ENCODE measurements around the gene CEP57. TPM values are rescaled to one million over a fixed set of nuclear protein-coding genes. Genes with fewer than 3 reads are reported as not detected.
A peak's percentile ranks its signal among the peaks of the same experiment; 100 is the strongest.

Gene CEP57
- total and polyA plus RNA-seq, 2 of the 13 experiments (the other 11 are each of a cell fraction or from before 2014, with no cell fraction given) = 34.3 to 59.4 TPM

GRCh38 chr11:95790123-95790932 lies at the start of gene CEP57 (continued):
- no peak for TF ChIP-seq ZNF615 (CRISPR knock-in tag; IDR thresholded peaks at IDR 0.05; ENCODE audit: borderline replicate concordance)
- TF ChIP-seq ZZZ3 (CRISPR knock-in tag; IDR thresholded peaks at IDR 0.05; ENCODE audit: borderline replicate concordance) = no peak
- no peak for TF ChIP-seq ADNP (CRISPR knock-in tag; IDR thresholded peaks at IDR 0.05)
- TF ChIP-seq FOXK1 (CRISPR knock-in tag; IDR thresholded peaks at IDR 0.05; ENCODE audit: borderline replicate concordance, low read depth) = no peak; the same call in 1 of the 2 replicates
- TF ChIP-seq ASH2L (IDR thresholded peaks at IDR 0.05; ENCODE audit: insufficient read length, low read depth, low read length) = peak; percentile 85
- TF ChIP-seq POGK (CRISPR knock-in tag; conservative IDR thresholded peaks at IDR 0.05) = 0 out of 2 replicates have a peak, but pooled peaks have one; percentile 37
- no peak for TF ChIP-seq ELK4 (CRISPR knock-in tag; IDR thresholded peaks at IDR 0.05; ENCODE audit: borderline replicate concordance)
- 0 out of 2 replicates have a peak, but pooled peaks have one; percentile 43 for TF ChIP-seq DRAP1 (CRISPR knock-in tag; IDR thresholded peaks at IDR 0.05)
- no peak for TF ChIP-seq KAT2B (IDR thresholded peaks at IDR 0.05; ENCODE audit: borderline replicate concordance, low read depth, low read length)
- TF ChIP-seq ELF4 (CRISPR knock-in tag; IDR thresholded peaks at IDR 0.05; ENCODE audit: borderline replicate concordance) = 0 out of 2 replicates have a peak, but pooled peaks have one; percentile 4
- no peak for TF ChIP-seq FIP1L1 (IDR thresholded peaks at IDR 0.05; ENCODE audit: borderline replicate concordance, insufficient read depth, low read depth, low read length)
- TF ChIP-seq PRDM15 (CRISPR knock-in tag; IDR thresholded peaks at IDR 0.05) = peak; percentile 58; the same call in 1 of the 2 replicates
- no peak for TF ChIP-seq ZFP90 (CRISPR knock-in tag; IDR thresholded peaks at IDR 0.05; ENCODE audit: borderline replicate concordance)
- TF ChIP-seq SRF (IDR thresholded peaks at IDR 0.05; ENCODE audit: low read depth, low read length) = no peak
- no peak for TF ChIP-seq SP1 (IDR thresholded peaks at IDR 0.05)
- TF ChIP-seq SP1 (CRISPR knock-in tag; IDR thresholded peaks at IDR 0.05) = no peak
- TF ChIP-seq ZNF770 (CRISPR knock-in tag; IDR thresholded peaks at IDR 0.05) = no peak
- no peak for TF ChIP-seq MBNL3 (CRISPR knock-in tag; conservative IDR thresholded peaks at IDR 0.05)
